GM19035 (cell line): ENCODE measurements around the gene PPP1R1B.

Experiments
- ATAC-seq: cut with Tn5 transposase; IDR thresholded peaks from one replicate; pipeline ENCODE4 v1.9.1; 2021; ENCODE audit not compliant: unreplicated experiment

The PPP1R1B gene

GRCh38 chr17:39631403-39631802 lies 4.7 kb downstream of the PPP1R1B start:
- ATAC-seq: no peak

GRCh38 chr17:39632153-39632941 lies 5.6 kb downstream of the PPP1R1B start:
- no peak for ATAC-seq

GRCh38 chr17:39633570-39634183 lies 6.9 kb downstream of the PPP1R1B start:
- ATAC-seq: no peak

GRCh38 chr17:39634384-39634871 lies 7.7 kb downstream of the PPP1R1B start:
- ATAC-seq: no peak

GRCh38 chr17:39635614-39636176 lies 8.9 kb downstream of the PPP1R1B start:
- no peak for ATAC-seq

GRCh38 chr17:39636587-39636926 lies 9.8 kb downstream of the PPP1R1B start:
- ATAC-seq: no peak

- peak; percentile 87 for ATAC-seq
Observed at GRCh38 chr17:39636927-39637736, 10.4 kb downstream of the PPP1R1B start, which contains the start of gene STARD3. Gene STARD3 (plus strand): TSS chr17:39637144. CDS start chr17:39653532, 16,388 bp downstream.

GRCh38 chr17:39638317-39638716 lies 11.6 kb downstream of the PPP1R1B start:
- ATAC-seq: no peak

GRCh38 chr17:39639043-39639442 lies 12.3 kb downstream of the PPP1R1B start:
- ATAC-seq: no peak

- no peak for ATAC-seq
Observed at GRCh38 chr17:39639566-39640458, 13.1 kb downstream of the PPP1R1B start.

- no peak for ATAC-seq
Observed at GRCh38 chr17:39640591-39641031, 13.9 kb downstream of the PPP1R1B start.

- no peak for ATAC-seq
Observed at GRCh38 chr17:39641097-39641496, 14.3 kb downstream of the PPP1R1B start.

GRCh38 chr17:39641883-39642282 lies 15.1 kb downstream of the PPP1R1B start:
- ATAC-seq: no peak

- ATAC-seq: no peak
Observed at GRCh38 chr17:39642291-39643074, 15.7 kb downstream of the PPP1R1B start.

- no peak for ATAC-seq
Observed at GRCh38 chr17:39643271-39643670, 16.5 kb downstream of the PPP1R1B start.

- no peak for ATAC-seq
Observed at GRCh38 chr17:39647256-39647655, 20.5 kb downstream of the PPP1R1B start.

- ATAC-seq: no peak
Observed at GRCh38 chr17:39648616-39649366, 22.0 kb downstream of the PPP1R1B start.

GRCh38 chr17:39650121-39650579 lies 23.4 kb downstream of the PPP1R1B start:
- no peak for ATAC-seq
